GM12801 (cell line): Measurements from ENCODE around the gene THBS1.

Source experiments
- TF ChIP-seq, protein P1 (sequence below): IDR thresholded peaks from one replicate; pipeline ENCODE4 v1.5.1; 2011; ENCODE audit warnings: control low read depth; ENCODE audit not compliant: insufficient read length; ENCODE audit errors: extremely low read depth

THBS1 gene

GRCh38 chr15:39585871-39586301 lies 5.0 kb downstream of the THBS1 start:
- TF ChIP-seq, protein P1, sequence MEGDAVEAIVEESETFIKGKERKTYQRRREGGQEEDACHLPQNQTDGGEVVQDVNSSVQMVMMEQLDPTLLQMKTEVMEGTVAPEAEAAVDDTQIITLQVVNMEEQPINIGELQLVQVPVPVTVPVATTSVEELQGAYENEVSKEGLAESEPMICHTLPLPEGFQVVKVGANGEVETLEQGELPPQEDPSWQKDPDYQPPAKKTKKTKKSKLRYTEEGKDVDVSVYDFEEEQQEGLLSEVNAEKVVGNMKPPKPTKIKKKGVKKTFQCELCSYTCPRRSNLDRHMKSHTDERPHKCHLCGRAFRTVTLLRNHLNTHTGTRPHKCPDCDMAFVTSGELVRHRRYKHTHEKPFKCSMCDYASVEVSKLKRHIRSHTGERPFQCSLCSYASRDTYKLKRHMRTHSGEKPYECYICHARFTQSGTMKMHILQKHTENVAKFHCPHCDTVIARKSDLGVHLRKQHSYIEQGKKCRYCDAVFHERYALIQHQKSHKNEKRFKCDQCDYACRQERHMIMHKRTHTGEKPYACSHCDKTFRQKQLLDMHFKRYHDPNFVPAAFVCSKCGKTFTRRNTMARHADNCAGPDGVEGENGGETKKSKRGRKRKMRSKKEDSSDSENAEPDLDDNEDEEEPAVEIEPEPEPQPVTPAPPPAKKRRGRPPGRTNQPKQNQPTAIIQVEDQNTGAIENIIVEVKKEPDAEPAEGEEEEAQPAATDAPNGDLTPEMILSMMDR: no peak

DNA sequence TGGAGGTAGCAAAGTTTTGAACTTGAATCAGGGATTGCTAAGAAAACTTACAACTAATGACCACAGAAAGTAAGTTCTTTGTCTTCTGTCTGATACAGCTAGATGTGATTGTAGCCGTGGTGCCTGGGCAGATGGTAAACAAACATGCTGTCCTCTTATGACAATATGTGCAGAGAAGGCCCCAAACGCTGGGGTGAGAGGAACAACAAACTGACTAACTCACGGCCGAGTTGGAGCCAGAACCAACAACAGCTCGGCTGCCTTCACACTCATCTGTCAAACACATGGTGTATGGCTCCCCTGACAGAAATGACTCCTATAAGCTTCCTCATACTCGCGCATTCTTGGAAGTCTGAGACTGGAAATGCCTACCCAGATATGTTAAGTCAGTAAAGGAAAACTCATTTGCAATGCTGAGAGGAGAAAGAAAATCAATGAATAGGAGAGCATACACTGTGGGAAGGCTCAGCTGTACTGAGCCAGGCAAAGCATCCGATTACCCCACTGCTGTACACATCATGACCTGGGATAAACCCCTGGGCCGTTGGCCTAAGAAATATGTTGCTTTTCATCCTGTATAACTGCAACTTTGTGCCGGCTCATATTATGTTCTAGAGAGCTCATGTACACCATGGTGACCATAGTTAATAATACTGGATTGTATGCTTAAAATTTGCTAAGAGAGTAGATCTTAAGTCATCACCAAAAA lies 5.7 kb downstream of the THBS1 start:
- TF ChIP-seq, protein P1: no peak

DNA sequence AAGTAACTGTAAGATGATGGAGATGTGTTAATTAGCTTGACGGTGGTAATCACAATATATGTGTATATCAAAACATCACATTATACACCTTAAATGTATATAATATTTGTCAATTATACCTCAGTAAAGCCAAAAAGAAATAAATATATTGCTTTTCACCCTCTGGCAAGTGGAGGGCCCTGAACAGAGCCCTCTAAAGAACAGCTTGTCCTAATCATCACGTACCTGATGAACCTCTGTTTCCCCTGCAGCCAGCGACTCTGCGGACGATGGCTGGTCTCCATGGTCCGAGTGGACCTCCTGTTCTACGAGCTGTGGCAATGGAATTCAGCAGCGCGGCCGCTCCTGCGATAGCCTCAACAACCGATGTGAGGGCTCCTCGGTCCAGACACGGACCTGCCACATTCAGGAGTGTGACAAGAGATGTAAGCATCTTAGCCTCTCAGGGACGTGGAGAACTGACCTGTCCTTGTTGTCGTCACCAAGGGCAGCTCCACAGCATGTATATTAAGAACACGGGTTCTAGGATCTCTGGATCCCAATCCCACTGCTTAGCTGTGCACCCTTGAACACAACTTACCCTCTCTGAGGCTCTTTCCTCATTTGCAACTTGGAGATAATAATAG lies 6.3 kb downstream of the THBS1 start:
- TF ChIP-seq, protein P1: no peak

- TF ChIP-seq, protein P1: no peak
These were observed 7.1 kb downstream of the THBS1 start for GRCh38 chr15:39587731-39588530.

DNA sequence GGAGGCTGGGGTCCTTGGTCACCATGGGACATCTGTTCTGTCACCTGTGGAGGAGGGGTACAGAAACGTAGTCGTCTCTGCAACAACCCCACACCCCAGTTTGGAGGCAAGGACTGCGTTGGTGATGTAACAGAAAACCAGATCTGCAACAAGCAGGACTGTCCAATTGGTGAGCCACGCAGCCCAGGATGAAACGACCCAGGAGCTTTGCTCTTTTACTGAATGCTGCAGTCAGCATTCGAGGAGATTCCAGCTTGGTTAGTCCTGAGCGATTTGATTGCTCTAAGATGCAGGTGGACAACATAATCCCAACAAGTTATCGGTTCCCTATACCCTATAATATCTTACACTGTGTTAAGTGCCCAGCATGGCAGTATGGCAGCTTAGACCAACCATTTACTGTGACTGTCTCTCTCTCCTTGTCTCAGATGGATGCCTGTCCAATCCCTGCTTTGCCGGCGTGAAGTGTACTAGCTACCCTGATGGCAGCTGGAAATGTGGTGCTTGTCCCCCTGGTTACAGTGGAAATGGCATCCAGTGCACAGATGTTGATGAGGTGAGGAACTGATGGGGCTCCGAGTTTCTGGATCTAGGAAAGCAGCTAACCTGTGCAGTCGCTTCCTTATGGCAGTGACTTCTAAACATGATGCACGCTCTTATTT lies 7.8 kb downstream of the THBS1 start:
- TF ChIP-seq, protein P1: no peak

DNA sequence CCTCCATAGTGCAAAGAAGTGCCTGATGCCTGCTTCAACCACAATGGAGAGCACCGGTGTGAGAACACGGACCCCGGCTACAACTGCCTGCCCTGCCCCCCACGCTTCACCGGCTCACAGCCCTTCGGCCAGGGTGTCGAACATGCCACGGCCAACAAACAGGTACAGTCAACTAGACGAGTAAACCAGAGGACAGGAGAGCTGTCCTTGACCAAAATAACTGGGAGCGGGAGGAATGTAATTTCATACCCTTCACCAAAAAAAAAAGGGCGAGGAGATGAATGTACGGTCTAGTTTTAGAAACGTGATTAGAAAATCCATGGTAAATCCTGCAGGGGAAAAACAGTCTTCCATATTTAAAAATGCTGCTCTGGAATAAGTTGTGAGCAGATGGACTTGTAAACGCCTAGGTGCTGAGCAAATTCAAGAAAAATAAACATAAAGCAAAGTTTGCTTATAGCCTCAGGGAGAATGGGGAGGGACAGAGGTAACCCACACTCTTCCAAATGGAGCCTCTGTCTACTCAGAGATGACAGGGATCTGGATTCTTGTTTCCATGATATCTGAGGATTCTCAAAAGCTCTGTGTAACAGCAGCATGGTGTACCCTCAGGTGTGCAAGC lies 8.4 kb downstream of the THBS1 start:
- TF ChIP-seq, protein P1: no peak
